IMR-90 (cell line): Measurements from ENCODE around the gene MEX3A. TPM values are rescaled to one million over a fixed set of nuclear protein-coding genes. Genes with fewer than 3 reads are reported as not detected.

Experiments
- ATAC-seq: fragments of 200-7000 bp; cut with Tn5 transposase; 2 replicates; pipeline ENCODE4 v1.9.1; 2020; ENCODE audit warnings: low read depth, mild to moderate bottlenecking, moderate library complexity
- BruUV-seq: library from RNA; stranded (reverse); fragments of 400-500 nt; replicated peaks from 2 replicates; lab custom pipeline; 2021; lab: Mats Ljungman, UMichigan
- CTCF ChIA-PET: fragments of 300-600 bp; formaldehyde crosslinking; extraction: SDS; loops from one replicate; lab custom pipeline; 2021; ENCODE audit warnings: antibody characterized with exemption; lab: Yijun Ruan, JAX
- POLR2A ChIA-PET: fragments of 300-600 bp; sonication (Branson Sonifier 250); formaldehyde crosslinking; loops from one replicate; lab custom pipeline; 2022; ENCODE audit warnings: antibody characterized with exemption; ENCODE audit not compliant: unreplicated experiment; lab: Charles Lee
- DNase-seq: peaks from one replicate; pipeline ENCODE4 v3.0.0; 2013
- H2AFZ ChIP-seq: replicated peaks from 2 replicates; pipeline ENCODE3; 2013; ENCODE audit warnings: low read length, mild to moderate bottlenecking; ENCODE audit not compliant: poor library complexity
- H2AK5ac ChIP-seq: 2 replicates; pipeline ENCODE4 v1.6.1; 2013; ENCODE audit warnings: low read depth, low read length, inconsistent platforms
- H2AK9ac ChIP-seq: replicated peaks from 2 replicates; pipeline ENCODE3; 2013; ENCODE audit warnings: mild to moderate bottlenecking, low read depth, low read length, moderate library complexity; ENCODE audit not compliant: poor library complexity
- H2BK120ac ChIP-seq: 2 replicates; pipeline ENCODE4 v1.6.1; 2013; ENCODE audit warnings: low read depth, low read length, inconsistent platforms
- H2BK15ac ChIP-seq: 3 replicates; pipeline ENCODE4 v1.6.1; 2013; ENCODE audit warnings: low read depth, low read length, inconsistent platforms
- H2BK20ac ChIP-seq: 2 replicates; pipeline ENCODE4 v1.6.1; 2013; ENCODE audit warnings: low read depth, mild to moderate bottlenecking, inconsistent platforms, low read length, moderate library complexity
- H2BK5ac ChIP-seq: 2 replicates; pipeline ENCODE4 v1.6.1; 2013; ENCODE audit warnings: mild to moderate bottlenecking, low read depth, low read length, inconsistent platforms; ENCODE audit not compliant: poor library complexity, severe bottlenecking
- H3K14ac ChIP-seq: replicated peaks from 2 replicates; pipeline ENCODE4 v1.6.1; 2013; ENCODE audit warnings: low read depth, low read length, inconsistent platforms
- H3K18ac ChIP-seq: 2 replicates; pipeline ENCODE4 v1.6.1; 2013; ENCODE audit warnings: low read depth, low read length, control low read depth
- H3K23ac ChIP-seq: 2 replicates; pipeline ENCODE4 v1.6.1; 2013; ENCODE audit warnings: low read depth, low read length, inconsistent platforms
- H3K27ac ChIP-seq: 2 replicates; pipeline ENCODE4 v1.5.1; 2013; ENCODE audit warnings: mild to moderate bottlenecking, control low read depth, low read length; ENCODE audit not compliant: insufficient read depth
- H3K27me3 ChIP-seq: 2 replicates; pipeline ENCODE4 v1.6.1; 2013; ENCODE audit warnings: low read length; ENCODE audit not compliant: control insufficient read depth, insufficient read depth
- H3K36me3 ChIP-seq: 2 replicates; pipeline ENCODE4 v1.6.1; 2013; ENCODE audit warnings: low read length, mixed read lengths; ENCODE audit not compliant: control insufficient read depth, insufficient read depth
- H3K4ac ChIP-seq: 2 replicates; pipeline ENCODE4 v1.6.1; 2013; ENCODE audit warnings: low read depth, low read length, inconsistent platforms
- H3K4me1 ChIP-seq: 2 replicates; pipeline ENCODE4 v1.6.1; 2013; ENCODE audit warnings: low read length, mixed read lengths; ENCODE audit not compliant: control insufficient read depth, insufficient read depth
- H3K4me2 ChIP-seq: 2 replicates; pipeline ENCODE4 v1.6.1; 2013; ENCODE audit warnings: low read depth, mild to moderate bottlenecking, control low read depth, low read length, moderate library complexity
- H3K4me3 ChIP-seq: 2 replicates; pipeline ENCODE4 v1.5.1; 2013; ENCODE audit warnings: low read depth, mild to moderate bottlenecking, control low read depth, low read length, moderate library complexity; ENCODE audit not compliant: insufficient read depth
- H3K56ac ChIP-seq: 2 replicates; pipeline ENCODE4 v1.6.1; 2013; ENCODE audit warnings: low read length, inconsistent platforms; ENCODE audit not compliant: insufficient read depth; ENCODE audit errors: extremely low read depth
- H3K79me1 ChIP-seq, 2 experiments: 2 replicates each; pipeline ENCODE4 v1.6.1; 2013; ENCODE audit warnings: low read length in 2 of 2, inconsistent platforms in 1 of 2, low read depth in 1 of 2
- H3K9ac ChIP-seq: 2 replicates; pipeline ENCODE4 v1.6.1; 2013; ENCODE audit warnings: low read depth, low read length, control low read depth
- H3K9me1 ChIP-seq: 2 replicates; pipeline ENCODE4 v1.6.1; 2013; ENCODE audit warnings: low read length, inconsistent platforms; ENCODE audit not compliant: insufficient read depth
- H3K9me3 ChIP-seq: 2 replicates; pipeline ENCODE4 v1.6.1; 2013; ENCODE audit warnings: low read length; ENCODE audit not compliant: control insufficient read depth, insufficient read depth
- H4K20me1 ChIP-seq: 2 replicates; pipeline ENCODE4 v1.6.1; 2013; ENCODE audit warnings: low read length, inconsistent platforms; ENCODE audit not compliant: insufficient read depth
- H4K5ac ChIP-seq: 2 replicates; pipeline ENCODE4 v1.6.1; 2013; ENCODE audit warnings: mild to moderate bottlenecking, low read depth, low read length, control low read depth
- H4K8ac ChIP-seq, 2 experiments: 2 replicates each; pipeline ENCODE4 v1.6.1; 2013; ENCODE audit warnings: low read depth in 2 of 2, low read length in 2 of 2, control low read depth in 1 of 2, inconsistent platforms in 1 of 2
- H4K91ac ChIP-seq: 2 replicates; pipeline ENCODE4 v1.6.1; 2013; ENCODE audit warnings: low read depth, low read length, inconsistent platforms; ENCODE audit not compliant: insufficient read depth
- CEBPB ChIP-seq: IDR thresholded peaks from 2 replicates; pipeline ENCODE4 v1.6.1; 2012; ENCODE audit warnings: low read depth, low read length, improper control_type of control experiment
- POLR2A ChIP-seq: IDR thresholded peaks from 2 replicates; pipeline ENCODE4 v1.6.1; 2012; ENCODE audit warnings: mild to moderate bottlenecking, low read depth, low read length
- RCOR1 ChIP-seq: IDR thresholded peaks from 2 replicates; pipeline ENCODE4 v1.6.1; 2012; ENCODE audit warnings: mild to moderate bottlenecking, low read length, improper control_type of control experiment; ENCODE audit not compliant: insufficient replicate concordance
- RFX5 ChIP-seq: IDR thresholded peaks from 2 replicates; pipeline ENCODE4 v1.8.0; 2012; ENCODE audit warnings: low read depth, mild to moderate bottlenecking, low read length, moderate library complexity
- WGBS, 2 experiments: methylation state at CpG; one replicate each; pipeline versions ENCODE4 v1.1.5 to v1.1.7; 2013; ENCODE audit warnings: missing lambda C conversion rate in 2 of 2; ENCODE audit not compliant: insufficient read length in 1 of 2; ENCODE audit errors: extremely low coverage in 2 of 2; 5-methylcytosine and 5-hydroxymethylcytosine counted together
- dilution Hi-C: fragments of 300-500 bp; cut with HindIII; formaldehyde crosslinking; loops from one replicate; pipeline ENCODE4 v1.14.3; 2018; ENCODE audit warnings: low sequenced_read_pairs; ENCODE audit not compliant: unreplicated experiment
- in situ Hi-C: fragments of 300-500 bp; cut with MboI; formaldehyde crosslinking; loops from 3 replicates; pipeline ENCODE4 v1.14.3; 2019; ENCODE audit warnings: low sequenced_read_pairs, inconsistent platforms, mixed read lengths
- intact Hi-C: fragments of 100-400 bp; cut with micrococcal nuclease; formaldehyde crosslinking; loops from 2 replicates; pipeline ENCODE4 v1.10.0; 2022
- polyA plus RNA-seq, 3 experiments: library from polyadenylated mRNA; depleted of rRNA; stranded (reverse); fragments of >200 nt; gene quantifications; 2 replicates each; pipeline ENCODE4 v1.2.3, GENCODE V29; 2012; ENCODE audit warnings: low replicate concordance in 1 of 3
- total RNA-seq: library from RNA; depleted of rRNA; stranded (reverse); fragments of >200 nt; gene quantifications from 2 replicates; pipeline ENCODE4 v1.2.3, GENCODE V29; 2012
- TF ChIP-seq, protein P1 (sequence below): fragments of 150-350 bp; IDR thresholded peaks from 2 replicates; pipeline ENCODE4 v1.6.1; 2017; ENCODE audit warnings: mild to moderate bottlenecking, antibody characterized with exemption, low read length, low read depth

MEX3A gene
- total and polyA plus RNA-seq, 2 of the 4 experiments (the other 2 are of a cell fraction) = 2.3 to 9.0 TPM

DNA sequence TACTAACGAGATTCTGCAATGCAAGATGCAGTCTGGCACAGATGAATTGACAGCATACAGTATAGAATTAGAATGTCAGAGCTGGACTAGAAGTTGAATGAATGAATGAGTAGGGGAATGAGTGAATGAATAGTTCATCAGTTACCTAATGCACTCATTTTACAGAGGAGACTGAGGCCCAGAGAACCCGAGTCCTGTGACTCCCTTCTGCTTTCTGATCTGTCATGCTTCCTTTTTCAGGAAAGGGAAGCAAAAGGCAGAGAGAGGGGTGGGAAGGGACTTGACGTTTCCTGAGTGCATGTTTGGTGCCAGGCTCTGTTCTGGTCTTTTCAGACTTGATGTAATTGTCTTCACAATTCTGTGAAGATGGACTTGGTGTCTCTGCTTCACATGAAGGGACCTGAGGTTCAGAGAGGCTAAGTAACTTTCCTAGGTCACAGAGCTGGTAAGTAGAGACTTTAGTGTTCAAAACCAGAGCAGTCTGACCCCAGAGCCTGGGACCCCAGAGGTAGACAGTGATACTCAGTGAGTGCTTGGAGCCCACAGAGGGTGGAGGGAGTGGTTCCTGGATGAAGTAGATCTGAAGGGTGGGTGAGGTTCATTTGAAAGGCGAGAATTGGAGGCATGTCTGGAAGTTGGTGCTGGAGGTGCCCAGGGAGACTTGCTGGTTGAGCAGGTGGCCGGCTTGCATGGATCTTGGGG is 8.0 kb upstream of the MEX3A start:
- Histone ChIP-seq H3K27me3 (no peaks in the 10 kb centered on the region), H3K27ac (no peak overlapping the region), H2BK15ac (no peak overlapping the region), H3K9me1 (no peaks in the 10 kb centered on the region), H2AK9ac (peak overlapping the region; percentile 47), H3K9me3 (no peaks in the 10 kb centered on the region), H3K4me3 (no peak overlapping the region), H3K18ac (no peak overlapping the region), H2BK20ac (no peak overlapping the region), H2AFZ (peak overlapping the region; percentile 12), H2BK120ac (no peak overlapping the region), H4K8ac (no peak overlapping the region), H3K79me1 (peaks cover 4 to 46% of the 10 kb centered on the region in 2 experiments), H3K9ac (no peak overlapping the region), H3K4me1 (peaks cover 7% of the 10 kb centered on the region), H3K14ac (no peak overlapping the region), H4K5ac (no peak overlapping the region), H3K4ac (no peak overlapping the region), H2BK5ac (no peak overlapping the region), H3K4me2 (no peak overlapping the region), H3K56ac (no peak overlapping the region), H3K23ac (no peak overlapping the region), H4K20me1 (peaks cover 13% of the 10 kb centered on the region; the same call in 1 of the 2 replicates), H4K91ac (no peak overlapping the region), H2AK5ac (no peak overlapping the region), H3K36me3 (peaks cover 4% of the 10 kb centered on the region; the same call in 1 of the 2 replicates)
- ChIA-PET POLR2A (no interaction called here), CTCF (interaction anchor here (0.8 to 1.6 kb wide), 5 partner anchors 9 to 133 kb away, joined by 3 to 6 read pairs (median 3); no protein-coding TSS in a partner anchor)
- 50% methylated on average over 4 of the region's 5 CpGs; no CpG with 5 or more reads in 1 of the 2 experiments for WGBS, 2 experiments
- dilution Hi-C loops (no loop called here), in situ Hi-C loops (loop anchor here (5.0 kb wide), 1 partner anchor 132 kb away; no protein-coding TSS in a partner anchor), intact Hi-C loops (loop anchor here (1.0 to 10.0 kb wide), 3 partner anchors 40 to 225 kb away; no protein-coding TSS in a partner anchor)
- no TSS peak for BruUV-seq
- DNase-seq (no peak), ATAC-seq (peak; percentile 9; the same call in 1 of the 2 replicates)
- TF ChIP-seq CEBPB (no peak), RCOR1 (no peak), RFX5 (no peak), POLR2A (no peak)
- TF ChIP-seq, protein P1, sequence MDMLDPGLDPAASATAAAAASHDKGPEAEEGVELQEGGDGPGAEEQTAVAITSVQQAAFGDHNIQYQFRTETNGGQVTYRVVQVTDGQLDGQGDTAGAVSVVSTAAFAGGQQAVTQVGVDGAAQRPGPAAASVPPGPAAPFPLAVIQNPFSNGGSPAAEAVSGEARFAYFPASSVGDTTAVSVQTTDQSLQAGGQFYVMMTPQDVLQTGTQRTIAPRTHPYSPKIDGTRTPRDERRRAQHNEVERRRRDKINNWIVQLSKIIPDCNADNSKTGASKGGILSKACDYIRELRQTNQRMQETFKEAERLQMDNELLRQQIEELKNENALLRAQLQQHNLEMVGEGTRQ = no peak
